H9 (cell line): ENCODE results near the gene ERBIN. TPM values are rescaled to one million over a fixed set of nuclear protein-coding genes. Genes with fewer than 3 reads are reported as not detected.

ENCODE experiments used
- DNase-seq: peaks from one replicate; pipeline ENCODE4 v3.0.0-alpha.2; 2017
- H2AFZ ChIP-seq: one replicate; pipeline ENCODE4 v1.6.1; 2013; ENCODE audit warnings: mild to moderate bottlenecking, low read length, control low read depth, moderate library complexity
- H2AK5ac ChIP-seq: 2 replicates; pipeline ENCODE4 v1.6.1; 2013; ENCODE audit warnings: low read length, control low read depth, mixed read lengths; ENCODE audit not compliant: insufficient read length
- H2BK120ac ChIP-seq: one replicate; pipeline ENCODE4 v1.6.1; 2013; ENCODE audit warnings: low read depth, mild to moderate bottlenecking, low read length, control low read depth, inconsistent platforms; ENCODE audit not compliant: poor library complexity, severe bottlenecking
- H2BK12ac ChIP-seq: 2 replicates; pipeline ENCODE4 v1.6.1; 2013; ENCODE audit warnings: low read length, control low read depth, mixed read lengths, low read depth; ENCODE audit not compliant: insufficient read length
- H2BK15ac ChIP-seq: 2 replicates; pipeline ENCODE4 v1.6.1; 2013; ENCODE audit warnings: low read depth, low read length, control low read depth
- H2BK20ac ChIP-seq: one replicate; pipeline ENCODE4 v1.6.1; 2013; ENCODE audit warnings: low read depth, mild to moderate bottlenecking, low read length, control low read depth, inconsistent platforms; ENCODE audit not compliant: poor library complexity, severe bottlenecking
- H2BK5ac ChIP-seq: 2 replicates; pipeline ENCODE4 v1.6.1; 2013; ENCODE audit warnings: low read length, control low read depth, mixed read lengths; ENCODE audit not compliant: insufficient read length
- H3K14ac ChIP-seq: 2 replicates; pipeline ENCODE4 v1.6.1; 2013; ENCODE audit warnings: low read length, control low read depth; ENCODE audit not compliant: insufficient read depth
- H3K18ac ChIP-seq: 2 replicates; pipeline ENCODE4 v1.6.1; 2013; ENCODE audit warnings: low read depth, mild to moderate bottlenecking, mixed read lengths, low read length, control low read depth; ENCODE audit not compliant: insufficient read length
- H3K23ac ChIP-seq: 2 replicates; pipeline ENCODE4 v1.6.1; 2013; ENCODE audit warnings: low read length, control low read depth, mixed read lengths, low read depth; ENCODE audit not compliant: insufficient read length
- H3K23me2 ChIP-seq: 2 replicates; pipeline ENCODE4 v1.6.1; 2013; ENCODE audit warnings: low read depth, mild to moderate bottlenecking, mixed read lengths, low read length, control low read depth; ENCODE audit not compliant: insufficient read length, poor library complexity, severe bottlenecking
- H3K27ac ChIP-seq: 2 replicates; pipeline ENCODE4 v1.5.1; 2013; ENCODE audit warnings: low read length, control low read depth, mixed read lengths, low read depth; ENCODE audit not compliant: insufficient read length
- H3K27me3 ChIP-seq: 2 replicates; pipeline ENCODE4 v1.6.1; 2013; ENCODE audit warnings: low read length, control low read depth, inconsistent platforms; ENCODE audit not compliant: insufficient read depth
- H3K4ac ChIP-seq: 2 replicates; pipeline ENCODE4 v1.6.1; 2013; ENCODE audit warnings: low read depth, mild to moderate bottlenecking, control low read depth, inconsistent platforms, low read length, moderate library complexity
- H3K4me1 ChIP-seq: 2 replicates; pipeline ENCODE4 v1.6.1; 2013; ENCODE audit warnings: low read length, control low read depth, inconsistent platforms; ENCODE audit not compliant: insufficient read depth
- H3K4me2 ChIP-seq: 2 replicates; pipeline ENCODE4 v1.6.1; 2013; ENCODE audit warnings: low read length, control low read depth, mixed read lengths; ENCODE audit not compliant: insufficient read length, insufficient read depth
- H3K56ac ChIP-seq: 2 replicates; pipeline ENCODE4 v1.6.1; 2013; ENCODE audit warnings: low read depth, mild to moderate bottlenecking, mixed read lengths, low read length, control low read depth; ENCODE audit not compliant: insufficient read length
- H3K79me1 ChIP-seq: 2 replicates; pipeline ENCODE4 v1.6.1; 2013; ENCODE audit warnings: low read depth, mild to moderate bottlenecking, moderate library complexity, low read length, control low read depth, inconsistent platforms; ENCODE audit not compliant: insufficient read depth, poor library complexity, severe bottlenecking
- H3K79me2 ChIP-seq: 2 replicates; pipeline ENCODE4 v1.6.1; 2013; ENCODE audit warnings: low read length, control low read depth, inconsistent platforms; ENCODE audit not compliant: insufficient read depth
- H3K9ac ChIP-seq: 2 replicates; pipeline ENCODE4 v1.6.1; 2013; ENCODE audit warnings: low read length, control low read depth, mixed read lengths; ENCODE audit not compliant: insufficient read length; ENCODE audit errors: extremely low read depth
- H3K9me3 ChIP-seq: one replicate; pipeline ENCODE4 v1.6.1; 2013; ENCODE audit warnings: low read depth, low read length, inconsistent platforms; ENCODE audit not compliant: control insufficient read depth
- H3T11ph ChIP-seq: one replicate; pipeline ENCODE4 v1.6.1; 2013; ENCODE audit warnings: mild to moderate bottlenecking, low read length, control low read depth, inconsistent platforms
- H4K20me1 ChIP-seq: one replicate; pipeline ENCODE4 v1.6.1; 2013; ENCODE audit not compliant: control insufficient read depth, insufficient read length, insufficient read depth
- H4K5ac ChIP-seq: 2 replicates; pipeline ENCODE4 v1.6.1; 2013; ENCODE audit warnings: low read depth, mild to moderate bottlenecking, mixed read lengths, low read length, control low read depth; ENCODE audit not compliant: insufficient read length
- H4K8ac ChIP-seq: replicated peaks from 2 replicates; pipeline ENCODE4 v1.6.1; 2013; ENCODE audit warnings: low read length, control low read depth, mixed read lengths, low read depth; ENCODE audit not compliant: insufficient read length
- H4K91ac ChIP-seq: 2 replicates; pipeline ENCODE4 v1.6.1; 2013; ENCODE audit warnings: low read depth, mild to moderate bottlenecking, moderate library complexity, mixed read lengths, low read length, control low read depth; ENCODE audit not compliant: insufficient read length
- H3K27ac Mint-ChIP-seq, 3 experiments: 2 replicates in 2 of 3; 3 replicates in 1 of 3; pipeline ENCODE4 v1.8.0; 2020 to 2021; ENCODE audit warnings: mixed read lengths in 3 of 3, mild to moderate bottlenecking in 1 of 3, moderate library complexity in 1 of 3
- H3K27me3 Mint-ChIP-seq: 2 replicates; pipeline ENCODE4 v1.8.0; 2021; ENCODE audit warnings: low read depth, mild to moderate bottlenecking, moderate library complexity, mixed read lengths
- H3K36me3 Mint-ChIP-seq, 3 experiments: 2 replicates in 2 of 3; 3 replicates in 1 of 3; pipeline ENCODE4 v1.8.0; 2020 to 2021; ENCODE audit warnings: low read depth in 3 of 3, mixed read lengths in 3 of 3; ENCODE audit not compliant: insufficient read depth in 1 of 3
- H3K4me1 Mint-ChIP-seq, 2 experiments: 2 replicates each; pipeline ENCODE4 v1.8.0; 2020; ENCODE audit warnings: mixed read lengths in 2 of 2
- H3K4me3 Mint-ChIP-seq, 2 experiments: 2 replicates in 1 of 2; 3 replicates in 1 of 2; pipeline ENCODE4 v1.8.0; 2020 to 2021; ENCODE audit warnings: mild to moderate bottlenecking in 2 of 2, mixed read lengths in 2 of 2, moderate library complexity in 1 of 2
- H3K9me3 Mint-ChIP-seq, 2 experiments: 2 replicates in 1 of 2; 3 replicates in 1 of 2; pipeline ENCODE4 v1.8.0; 2020; ENCODE audit warnings: mild to moderate bottlenecking in 2 of 2, mixed read lengths in 2 of 2, moderate library complexity in 1 of 2
- CTCF ChIP-seq: fragments of 200-600 bp; sonication (generic); conservative IDR thresholded peaks from 3 replicates; pipeline ENCODE4 v1.8.0; 2021; ENCODE audit warnings: antibody characterized with exemption, mild to moderate bottlenecking
- WGBS: extraction: QIAGEN DNeasy Blood & Tissue Kit; methylation state at CpG from one replicate; pipeline ENCODE4 v1.1.7; 2013; ENCODE audit warnings: missing lambda C conversion rate, low lambda C conversion rate, mixed read lengths; ENCODE audit not compliant: insufficient read length; ENCODE audit errors: extremely low coverage; 5-methylcytosine and 5-hydroxymethylcytosine counted together
- total RNA-seq: library from RNA; stranded (reverse); gene quantifications from 2 replicates; pipeline ENCODE4 v1.2.1, GENCODE V29; 2021

Gene ERBIN
- total RNA-seq, 1 experiment from 2014 or later, result 42.9 TPM

- no CpG with 5 or more reads among the region's 7 CpGs for WGBS
- H3K23ac ChIP-seq, result no peak overlapping the region
- H4K8ac ChIP-seq, result no peak overlapping the region
- no peak for TF ChIP-seq CTCF
- Mint-ChIP-seq H3K36me3 (peaks cover 12 to 22% (median 20%) of the 10 kb centered on the region in 3 experiments), H3K4me1 (peaks cover 25 to 37% of the 10 kb centered on the region in 2 experiments), H3K9me3 (peaks cover 7 to 12% of the 10 kb centered on the region in 2 experiments; a peak in 4 of 5 replicates), H3K4me3 (no peak overlapping the region), H3K27me3 (no peaks in the 10 kb centered on the region), H3K27ac (peak overlapping the region in 2 of 3 experiments; percentile 6 to 79; a peak in 5 of 7 replicates)
- no peak overlapping the region for H3K4ac ChIP-seq
- H3K79me2 ChIP-seq, result peaks cover 10% of the 10 kb centered on the region; the same call in 1 of the 2 replicates
- no peak overlapping the region for H3K27ac ChIP-seq
- H2AK5ac ChIP-seq, result no peak overlapping the region
- no peak overlapping the region for H2AFZ ChIP-seq
- no peak overlapping the region for H3K14ac ChIP-seq
- H3K56ac ChIP-seq, result no peak overlapping the region
- H2BK20ac ChIP-seq, result no peak overlapping the region
- H3K9ac ChIP-seq, result no peak overlapping the region
- no peak for DNase-seq
- no peak overlapping the region for H4K91ac ChIP-seq
- no peaks in the 10 kb centered on the region for H3K9me3 ChIP-seq
- no peaks in the 10 kb centered on the region for H3K27me3 ChIP-seq
- no peaks in the 10 kb centered on the region for H3K23me2 ChIP-seq
- H2BK5ac ChIP-seq, result no peak overlapping the region
- no peak overlapping the region for H2BK12ac ChIP-seq
- H3K4me2 ChIP-seq, result no peak overlapping the region
- no peak overlapping the region for H2BK120ac ChIP-seq
- H3K18ac ChIP-seq, result no peak overlapping the region
- no peak overlapping the region for H4K5ac ChIP-seq
- H2BK15ac ChIP-seq, result no peak overlapping the region
- H3T11ph ChIP-seq, result no peak overlapping the region
- H3K79me1 ChIP-seq, result peaks cover 21% of the 10 kb centered on the region
- H3K4me1 ChIP-seq, result no peaks in the 10 kb centered on the region
- H4K20me1 ChIP-seq, result no peaks in the 10 kb centered on the region
Observed at GRCh38 chr5:65970481-65971367, 44.3 kb downstream of the ERBIN start.
